HG03565 (cell line): ENCODE results near the gene PPP6R2.

Experiments
- ATAC-seq: cut with Tn5 transposase; IDR thresholded peaks from one replicate; pipeline ENCODE4 v1.9.1; 2021; ENCODE audit warnings: mild to moderate bottlenecking, moderate library complexity; ENCODE audit not compliant: unreplicated experiment

The PPP6R2 gene

DNA sequence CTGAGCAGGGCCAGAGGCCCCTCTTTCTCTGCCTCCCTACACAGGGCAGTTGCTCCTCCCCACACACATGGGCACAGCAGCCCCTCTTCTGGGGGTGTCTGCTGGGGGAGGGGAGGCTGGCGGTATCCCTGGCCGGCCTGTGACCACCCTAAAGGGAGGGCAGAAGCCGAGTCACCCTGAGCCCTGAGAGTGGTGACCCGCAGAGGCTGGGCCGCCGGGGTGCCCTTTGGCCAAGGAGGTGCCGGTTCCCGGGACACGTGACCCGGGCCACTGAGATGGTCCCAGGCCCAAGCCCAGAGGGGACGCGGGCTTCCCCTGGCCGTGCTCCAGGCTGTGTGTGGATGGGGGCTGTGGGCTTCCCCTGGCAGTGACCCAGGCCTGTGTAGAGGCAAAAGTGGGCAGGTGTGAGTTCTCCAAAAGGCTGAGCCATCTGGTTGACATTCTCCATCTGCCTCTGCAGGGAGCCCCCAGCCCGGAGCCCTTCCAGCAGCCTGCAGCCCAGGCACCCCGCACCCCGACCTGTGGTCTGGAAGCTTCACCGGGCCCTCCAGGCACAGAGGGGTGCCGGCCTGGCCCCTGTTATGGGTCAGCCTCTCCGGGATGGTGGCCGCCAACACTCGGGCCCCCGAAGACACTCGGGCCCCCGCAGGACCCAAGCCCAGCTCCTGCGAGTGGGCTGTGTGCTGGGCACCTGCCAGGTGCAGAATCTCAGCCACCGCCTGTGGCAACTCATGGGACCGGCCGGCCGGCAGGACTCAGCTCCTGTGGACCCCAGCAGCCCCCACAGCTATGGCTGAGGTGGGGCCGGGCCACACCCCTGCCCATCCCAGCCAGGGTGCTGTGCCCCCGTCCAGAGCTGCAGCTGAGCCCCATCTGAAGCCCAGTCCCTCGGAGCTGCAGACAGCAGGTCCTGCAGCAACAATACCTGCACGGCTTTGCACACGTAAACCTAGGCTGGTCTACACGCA is 139.3 kb downstream of the PPP6R2 start:
- no peak for ATAC-seq

DNA sequence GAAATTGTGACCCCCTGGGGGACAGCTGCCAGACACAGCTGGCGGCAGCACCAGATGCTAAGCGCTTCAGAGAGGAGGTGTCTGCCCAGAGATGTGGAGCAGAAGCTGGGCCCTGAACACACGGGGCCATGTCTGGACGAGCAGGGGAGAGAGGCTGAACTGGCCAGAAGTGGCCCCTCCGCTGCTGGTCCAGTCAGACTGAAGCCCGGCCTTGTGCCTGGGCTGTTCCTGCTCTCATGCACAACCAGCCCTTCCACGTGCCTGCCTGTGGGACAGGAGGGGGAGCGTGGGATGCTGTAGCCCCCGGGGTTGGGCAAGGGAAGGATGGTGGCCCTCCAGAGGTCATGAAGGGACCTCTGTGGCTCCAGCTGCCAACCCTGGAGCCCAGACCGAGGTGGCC is 140.0 kb downstream of the PPP6R2 start:
- ATAC-seq = no peak

DNA sequence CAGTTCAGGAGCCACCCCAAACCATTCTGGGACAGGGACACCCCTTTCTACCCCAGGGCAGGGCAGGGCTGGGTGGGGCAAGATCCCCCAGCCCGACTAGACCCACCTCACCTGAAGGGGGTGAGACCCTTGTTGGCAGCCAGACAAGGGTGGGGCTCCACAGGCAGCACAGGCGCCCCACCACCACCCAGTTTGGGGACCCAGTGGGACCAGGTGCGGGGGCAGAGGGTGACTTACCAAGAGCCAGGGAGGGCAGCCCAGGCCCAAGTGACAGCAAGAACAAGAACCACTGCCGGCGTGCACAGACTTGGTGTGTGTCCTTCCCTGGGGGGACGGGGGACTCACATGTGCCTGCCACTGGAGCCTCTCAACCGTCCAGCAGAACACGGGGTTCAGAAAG is 140.4 kb downstream of the PPP6R2 start:
- no peak for ATAC-seq

DNA sequence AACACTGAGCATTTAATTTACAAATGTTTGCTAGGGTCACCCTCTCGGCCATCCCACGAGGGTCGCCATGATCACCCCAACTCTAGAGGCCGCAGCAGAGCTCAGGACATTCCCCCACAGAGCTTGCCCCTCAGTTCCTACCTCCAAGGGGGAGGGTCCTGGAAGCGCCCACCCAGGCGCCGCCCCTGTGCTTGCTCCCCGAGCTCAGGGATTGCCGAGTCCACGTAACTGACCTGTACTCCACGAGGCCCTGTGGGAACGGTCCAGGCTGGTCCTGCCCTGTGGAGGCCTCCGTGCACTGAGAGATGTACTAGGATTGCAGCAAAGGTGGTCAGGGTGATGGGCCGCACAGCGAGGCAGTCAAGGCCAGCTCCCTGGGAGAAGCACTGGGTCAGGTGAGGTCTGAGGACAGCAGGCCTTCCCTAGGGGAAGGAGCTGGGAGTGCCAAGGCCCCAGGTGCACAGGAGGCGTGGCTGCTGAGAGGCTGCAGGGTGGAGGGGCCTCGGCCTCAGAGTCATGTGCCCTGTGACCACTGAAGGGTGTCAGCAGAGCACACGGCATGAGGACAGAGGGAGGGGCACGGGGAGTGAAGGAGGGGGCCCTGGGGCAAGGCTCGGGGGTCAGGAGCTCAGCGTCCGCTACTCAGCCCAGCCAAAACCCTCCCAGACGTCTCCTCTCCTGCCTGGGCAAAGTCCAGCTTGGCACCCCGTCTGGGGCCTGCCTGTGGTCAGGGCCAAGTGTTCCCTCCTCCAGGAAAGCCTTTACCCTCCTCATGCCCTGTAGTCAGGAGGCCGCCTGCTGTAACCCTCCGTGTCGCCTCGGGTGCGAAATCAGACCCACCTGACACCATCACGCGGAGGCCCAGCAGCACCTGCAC is 141.1 kb downstream of the PPP6R2 start:
- ATAC-seq = no peak

DNA sequence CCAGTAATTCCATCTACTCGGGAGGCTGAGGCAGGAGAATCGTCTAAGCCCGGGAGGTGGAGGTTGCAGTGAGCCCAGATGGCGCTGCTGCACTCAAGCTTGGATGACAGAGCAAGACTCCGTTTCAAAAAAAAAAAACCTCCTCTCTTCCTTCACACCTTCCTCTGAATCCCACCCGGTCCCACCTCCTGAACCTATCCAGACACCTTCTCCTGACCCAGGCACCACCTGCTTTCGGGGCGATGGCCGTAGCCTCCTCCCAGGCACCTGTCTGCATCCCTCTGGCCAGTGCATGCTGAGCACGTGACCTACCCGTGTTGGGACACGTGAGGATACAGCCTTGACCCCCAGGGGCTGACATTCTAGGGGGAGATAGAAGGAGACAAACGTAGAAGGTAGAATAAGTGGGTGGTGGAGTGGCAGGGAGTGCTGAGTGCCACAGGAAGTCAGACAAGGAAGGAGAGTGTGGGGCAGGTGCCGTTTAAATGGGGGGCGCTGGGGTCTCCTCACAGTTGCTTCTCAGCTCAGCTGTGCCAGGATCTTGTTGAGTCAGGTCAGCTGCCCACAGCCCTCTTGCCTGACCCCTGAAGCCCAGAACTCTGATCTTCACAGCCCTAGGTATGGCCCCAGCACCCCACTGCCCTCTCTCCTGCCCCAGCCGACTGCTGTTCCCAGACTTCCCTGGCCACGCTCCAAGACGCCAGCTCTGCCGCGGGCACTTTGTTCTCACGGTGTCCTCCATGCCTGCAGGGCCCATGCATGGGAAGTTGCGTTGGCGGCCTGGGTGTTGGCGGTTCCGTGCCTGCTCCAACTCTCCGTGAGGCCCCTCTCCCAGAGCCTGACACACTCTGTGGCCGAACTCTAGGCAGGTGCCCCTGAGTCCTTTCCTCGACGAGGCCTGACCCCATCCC is 142.3 kb downstream of the PPP6R2 start:
- ATAC-seq = no peak

DNA sequence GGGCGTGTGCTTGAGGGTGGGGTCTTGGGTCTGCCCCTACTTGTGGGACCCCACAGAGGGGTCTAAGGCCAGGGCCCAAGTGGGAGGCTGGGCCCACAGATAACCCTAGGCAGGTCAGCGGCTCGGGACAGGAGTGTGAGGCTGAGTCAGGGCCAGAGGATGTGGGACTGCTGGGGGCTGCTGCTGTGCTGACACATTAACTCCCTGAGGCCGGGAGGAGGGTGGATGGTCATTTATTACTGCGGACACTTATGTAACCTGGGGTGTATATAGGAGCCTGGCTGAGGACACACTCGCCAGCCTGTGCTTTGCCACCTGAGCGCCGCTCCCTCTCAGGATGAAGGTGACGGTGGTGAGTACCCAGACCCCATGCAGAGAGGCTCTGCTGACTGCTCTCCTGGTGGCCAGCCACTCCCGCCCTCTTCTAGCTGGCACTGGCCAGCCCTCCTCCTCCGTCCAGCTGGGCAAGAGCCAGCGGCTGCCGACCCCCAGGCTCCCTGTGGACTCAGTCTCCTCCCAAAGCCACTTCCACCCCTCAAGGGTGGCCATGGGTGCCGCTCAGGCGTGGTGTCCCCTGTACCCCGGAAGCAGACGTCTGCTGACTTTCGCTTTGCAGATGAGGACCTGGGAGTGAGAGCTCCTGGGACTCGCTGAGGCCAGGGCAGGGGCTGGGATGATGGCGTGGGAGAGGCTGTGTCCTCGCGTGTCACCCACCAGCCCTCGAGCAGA is 143.6 kb downstream of the PPP6R2 start, which contains the start of gene MIOX:
TSS of gene MIOX (plus strand) at position 299 of the 729 bp plus-strand sequence. CDS start at position 338, 39 bp downstream.
- no peak for ATAC-seq

DNA sequence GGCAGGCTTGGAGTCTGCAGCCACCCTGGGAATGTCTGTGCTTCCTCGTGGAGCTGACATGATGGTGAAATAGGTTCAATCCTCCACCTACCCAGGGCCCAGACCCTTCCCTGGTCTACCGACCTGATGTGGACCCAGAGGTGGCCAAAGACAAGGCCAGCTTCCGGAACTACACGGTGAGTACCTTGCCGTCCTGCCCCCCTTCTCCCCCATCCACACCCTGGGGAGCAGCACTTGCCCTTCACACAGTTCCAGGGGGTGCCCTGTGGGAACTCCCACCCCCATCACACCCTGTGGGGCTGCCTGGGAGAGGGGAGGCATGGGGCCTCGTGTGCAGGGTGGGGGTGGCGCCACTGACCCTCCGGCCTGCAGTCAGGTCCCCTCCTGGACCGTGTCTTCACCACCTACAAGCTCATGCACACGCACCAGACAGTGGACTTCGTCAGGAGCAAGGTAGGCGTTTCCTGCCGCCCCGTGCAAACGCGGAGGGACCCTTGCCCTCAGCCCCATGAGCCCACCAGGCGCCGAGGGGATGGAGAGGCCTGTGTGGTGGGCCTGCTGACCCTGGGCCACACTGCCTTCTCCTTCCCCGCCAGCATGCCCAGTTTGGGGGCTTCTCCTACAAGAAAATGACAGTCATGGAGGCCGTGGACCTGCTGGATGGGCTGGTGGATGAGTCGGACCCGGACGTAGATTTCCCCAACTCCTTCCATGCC is 144.3 kb downstream of the PPP6R2 start:
- no peak for ATAC-seq

DNA sequence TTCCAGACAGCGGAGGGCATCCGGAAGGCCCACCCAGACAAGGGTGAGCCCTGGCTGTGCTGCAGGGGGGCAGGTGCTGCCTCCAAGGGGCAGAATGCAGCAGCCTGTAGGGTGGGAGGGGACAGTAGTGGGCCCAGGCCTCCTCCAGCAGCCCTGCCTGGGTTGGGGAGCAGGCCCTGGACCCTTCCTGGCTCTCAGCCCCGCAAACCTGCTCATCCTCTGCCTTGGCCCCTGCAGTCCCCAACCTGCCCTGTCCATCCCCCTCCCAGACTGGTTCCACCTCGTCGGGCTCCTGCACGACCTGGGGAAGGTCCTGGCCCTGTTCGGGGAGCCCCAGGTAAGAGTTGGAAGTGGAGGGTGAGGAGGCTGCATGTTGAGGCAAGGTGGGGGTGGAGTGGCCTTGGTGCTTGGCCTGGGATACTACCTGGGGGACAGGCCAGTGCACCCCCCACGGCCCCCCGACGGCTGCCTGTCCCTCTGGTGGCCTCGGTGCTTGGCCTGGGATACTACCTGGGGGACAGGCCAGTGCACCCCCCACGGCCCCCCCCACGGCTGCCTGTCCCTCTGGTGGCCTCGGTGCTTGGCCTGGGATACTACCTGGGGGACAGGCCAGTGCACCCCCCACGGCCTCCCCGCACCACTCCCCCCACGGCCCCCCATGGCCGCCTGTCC is 145.0 kb downstream of the PPP6R2 start:
- no peak for ATAC-seq

DNA sequence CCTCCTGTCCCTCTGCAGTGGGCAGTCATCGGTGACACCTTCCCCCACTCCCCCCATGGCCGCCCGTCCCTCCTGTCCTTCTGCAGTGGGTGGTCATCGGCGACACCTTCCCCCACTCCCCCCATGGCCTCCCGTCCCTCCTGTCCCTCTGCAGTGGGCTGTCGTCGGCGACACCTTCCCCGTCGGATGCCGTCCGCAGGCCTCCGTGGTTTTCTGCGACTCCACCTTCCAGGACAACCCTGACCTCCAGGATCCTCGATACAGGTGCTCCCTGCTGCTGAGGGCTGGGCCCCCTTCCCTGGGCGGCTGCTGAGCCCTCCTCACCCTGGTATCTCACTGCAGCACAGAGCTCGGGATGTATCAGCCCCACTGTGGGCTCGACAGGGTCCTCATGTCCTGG is 145.8 kb downstream of the PPP6R2 start:
- ATAC-seq = no peak

DNA sequence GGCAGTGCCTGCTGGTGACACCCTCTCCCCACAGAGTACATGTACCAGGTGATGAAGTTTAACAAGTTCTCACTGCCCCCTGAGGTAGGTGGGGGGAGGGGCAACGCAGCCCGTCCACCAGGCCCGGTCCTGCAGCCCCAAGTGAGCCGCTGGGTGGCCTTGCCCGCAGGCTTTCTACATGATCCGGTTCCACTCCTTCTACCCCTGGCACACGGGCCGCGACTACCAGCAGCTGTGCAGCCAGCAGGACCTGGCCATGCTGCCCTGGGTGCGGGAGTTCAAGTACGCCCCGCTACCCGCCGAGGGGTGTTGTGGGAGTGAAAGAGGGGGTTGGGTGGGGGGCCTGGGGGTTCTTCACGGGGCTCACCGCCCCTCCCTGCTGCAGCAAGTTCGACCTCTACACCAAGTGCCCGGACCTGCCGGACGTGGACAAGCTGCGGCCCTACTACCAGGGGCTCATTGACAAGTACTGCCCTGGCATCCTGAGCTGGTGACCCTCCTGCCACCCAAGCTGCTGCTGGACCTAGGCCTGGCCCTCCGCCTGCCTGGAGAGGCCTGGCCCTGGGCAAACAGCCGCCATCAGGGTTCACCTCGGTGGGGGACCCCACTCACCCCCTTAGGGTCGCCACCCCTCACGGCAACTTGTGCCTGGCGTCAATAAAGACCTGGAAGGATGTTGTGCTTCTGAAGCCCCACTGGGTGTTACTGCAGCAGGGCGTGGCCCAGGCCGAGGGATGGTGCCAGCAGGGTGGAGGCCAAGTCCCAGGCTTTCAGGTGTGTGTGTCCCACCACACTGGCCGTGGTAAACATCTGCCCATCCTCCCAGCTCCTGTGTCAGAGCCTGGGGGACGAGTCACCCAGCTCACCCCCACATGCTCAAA is 146.5 kb downstream of the PPP6R2 start:
- no peak for ATAC-seq

DNA sequence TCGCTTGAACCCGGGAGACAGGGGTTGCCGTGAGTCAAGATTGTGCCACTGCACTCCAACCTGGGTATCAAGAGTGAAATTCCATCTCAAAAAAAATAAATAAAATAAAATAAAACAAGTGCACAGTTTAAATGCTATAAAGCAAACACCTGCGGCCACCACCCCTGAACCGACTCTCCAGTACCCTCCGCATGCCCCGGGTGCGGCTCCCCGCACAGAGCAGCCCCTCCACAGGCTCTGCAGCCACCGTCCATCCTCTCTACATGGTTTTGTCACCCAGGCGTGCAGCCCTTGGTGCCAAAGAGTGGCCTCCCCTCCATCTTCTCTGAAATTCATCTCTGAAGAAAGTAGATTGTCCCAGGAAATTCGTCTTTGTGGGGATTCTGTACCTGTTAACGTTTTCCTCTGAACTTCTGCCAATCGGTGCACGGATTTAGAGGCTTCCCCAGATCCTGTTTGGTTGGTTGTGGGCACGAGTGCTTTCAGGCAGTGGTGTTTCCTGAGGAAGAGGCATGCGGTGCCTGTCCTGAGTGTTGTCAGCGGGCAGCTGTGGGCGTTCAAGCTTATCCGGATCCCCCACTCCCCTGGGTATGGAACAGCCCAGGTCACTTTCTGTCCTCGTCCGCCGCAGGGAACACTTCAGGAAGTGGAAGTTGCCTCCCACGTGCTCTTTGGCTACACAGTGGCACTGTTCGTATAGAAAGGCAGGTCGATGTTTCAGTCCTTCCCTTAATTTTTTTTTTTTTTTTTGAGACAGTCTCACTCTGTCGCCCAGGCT is 147.6 kb downstream of the PPP6R2 start:
- no peak for ATAC-seq
